HG02759 (cell line): ENCODE measurements around the gene EML2.
"Not testable (repeated sequence)": the region's sequence is repeated elsewhere in the genome, so short reads cannot be mapped to it uniquely, and the experiment has no call there.

Experiments
- ATAC-seq: cut with Tn5 transposase; IDR thresholded peaks from one replicate; pipeline ENCODE4 v1.9.1; 2021; ENCODE audit warnings: mild to moderate bottlenecking, moderate library complexity; ENCODE audit not compliant: unreplicated experiment

EML2 gene, protein sequence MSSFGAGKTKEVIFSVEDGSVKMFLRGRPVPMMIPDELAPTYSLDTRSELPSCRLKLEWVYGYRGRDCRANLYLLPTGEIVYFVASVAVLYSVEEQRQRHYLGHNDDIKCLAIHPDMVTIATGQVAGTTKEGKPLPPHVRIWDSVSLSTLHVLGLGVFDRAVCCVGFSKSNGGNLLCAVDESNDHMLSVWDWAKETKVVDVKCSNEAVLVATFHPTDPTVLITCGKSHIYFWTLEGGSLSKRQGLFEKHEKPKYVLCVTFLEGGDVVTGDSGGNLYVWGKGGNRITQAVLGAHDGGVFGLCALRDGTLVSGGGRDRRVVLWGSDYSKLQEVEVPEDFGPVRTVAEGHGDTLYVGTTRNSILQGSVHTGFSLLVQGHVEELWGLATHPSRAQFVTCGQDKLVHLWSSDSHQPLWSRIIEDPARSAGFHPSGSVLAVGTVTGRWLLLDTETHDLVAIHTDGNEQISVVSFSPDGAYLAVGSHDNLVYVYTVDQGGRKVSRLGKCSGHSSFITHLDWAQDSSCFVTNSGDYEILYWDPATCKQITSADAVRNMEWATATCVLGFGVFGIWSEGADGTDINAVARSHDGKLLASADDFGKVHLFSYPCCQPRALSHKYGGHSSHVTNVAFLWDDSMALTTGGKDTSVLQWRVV

GRCh38 chr19:45638930-45639729, at the start of gene EML2:
EML2 (minus strand) TSS chr19:45639397; CDS start chr19:45639376, 21 bp downstream.
- no peak for ATAC-seq

GRCh38 chr19:45687599-45687998, 48.4 kb upstream of the EML2 start:
- ATAC-seq = no peak

DNA sequence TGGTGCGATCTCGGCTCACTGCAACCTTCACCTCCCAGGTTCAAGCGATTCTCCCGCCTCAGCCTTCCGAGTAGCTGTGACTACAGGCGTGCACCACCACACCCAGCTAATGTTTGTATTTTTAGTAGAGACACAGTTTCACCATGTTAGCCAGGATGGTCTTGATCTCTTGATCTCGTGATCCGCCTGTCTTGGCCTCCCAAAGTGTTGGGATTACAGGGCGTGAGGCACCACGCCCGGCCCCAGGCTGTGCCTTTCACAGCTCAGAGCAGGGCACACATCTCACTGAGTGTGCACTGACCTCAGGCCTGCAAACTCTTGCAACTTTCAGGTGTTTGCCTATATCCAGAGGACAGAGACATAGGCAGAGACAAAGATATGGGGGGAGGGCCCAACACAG, 45.8 kb upstream of the EML2 start:
- not testable (repeated sequence) for ATAC-seq

- no peak for ATAC-seq
These were observed 43.7 kb upstream of the EML2 start for GRCh38 chr19:45682908-45683307.

- no peak for ATAC-seq
These were observed 42.9 kb upstream of the EML2 start for GRCh38 chr19:45682117-45682516.

GRCh38 chr19:45681391-45682015, 42.3 kb upstream of the EML2 start:
- peak; percentile 74 for ATAC-seq

GRCh38 chr19:45677351-45678230, 38.4 kb upstream of the EML2 start:
- ATAC-seq = peak; percentile 50

- peak; percentile 17 for ATAC-seq
These were observed 37.7 kb upstream of the EML2 start for GRCh38 chr19:45676851-45677263.

DNA sequence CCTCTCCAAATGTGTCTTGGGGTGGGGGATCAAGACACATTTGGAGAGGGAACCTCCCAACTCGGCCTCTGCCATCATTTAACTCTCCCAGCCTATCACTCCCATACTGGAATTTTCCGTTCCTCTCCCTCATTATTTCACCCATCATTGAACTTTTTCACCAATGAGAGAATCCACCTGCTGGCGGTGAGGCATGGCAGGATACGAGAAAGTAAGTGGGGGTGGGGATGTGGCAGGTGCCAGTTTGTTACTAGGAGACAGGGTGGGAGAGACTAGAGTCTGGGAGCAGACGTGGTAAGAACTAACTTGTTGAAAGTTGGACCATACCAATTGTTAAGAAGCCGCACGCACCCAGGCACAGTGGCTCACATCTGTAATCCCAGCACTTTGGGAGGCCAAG, 35.7 kb upstream of the EML2 start:
- no peak for ATAC-seq

GRCh38 chr19:45670670-45671453, 31.7 kb upstream of the EML2 start:
- ATAC-seq = peak; percentile 62

DNA sequence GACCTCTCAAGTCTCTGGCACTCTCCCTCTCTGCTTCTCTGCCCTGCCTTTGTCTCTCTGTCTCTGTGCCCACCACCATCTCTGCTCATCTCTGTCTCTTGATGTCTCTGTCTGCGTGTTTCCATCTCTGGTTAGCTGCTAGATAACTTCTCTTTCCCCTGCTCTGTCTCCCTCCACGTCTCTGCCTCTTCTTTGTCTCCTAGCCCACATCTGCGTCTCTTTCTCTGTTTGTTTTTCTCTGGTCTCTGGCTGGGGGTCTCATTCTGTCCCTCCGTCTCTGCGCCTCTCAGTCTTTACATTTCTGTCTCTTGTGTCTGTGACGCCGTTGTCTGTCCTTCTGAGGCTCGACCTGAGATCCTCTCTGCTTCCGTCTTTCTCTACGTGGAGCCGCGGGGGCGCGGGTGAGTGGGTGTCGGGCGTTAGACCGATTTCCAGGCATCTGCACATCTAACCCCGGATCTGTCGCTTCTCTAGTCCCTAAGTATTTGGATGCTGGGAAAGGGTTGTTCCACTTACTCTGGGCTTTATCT, 29.2 kb upstream of the EML2 start:
- no peak for ATAC-seq

GRCh38 chr19:45667620-45668341, 28.6 kb upstream of the EML2 start, which contains the start of gene GIPR:
GIPR (plus strand) TSS chr19:45668221; CDS start chr19:45669521, 1,300 bp downstream.
- no peak for ATAC-seq

- ATAC-seq = no peak
These were observed 25.4 kb upstream of the EML2 start for GRCh38 chr19:45664575-45664974.

DNA sequence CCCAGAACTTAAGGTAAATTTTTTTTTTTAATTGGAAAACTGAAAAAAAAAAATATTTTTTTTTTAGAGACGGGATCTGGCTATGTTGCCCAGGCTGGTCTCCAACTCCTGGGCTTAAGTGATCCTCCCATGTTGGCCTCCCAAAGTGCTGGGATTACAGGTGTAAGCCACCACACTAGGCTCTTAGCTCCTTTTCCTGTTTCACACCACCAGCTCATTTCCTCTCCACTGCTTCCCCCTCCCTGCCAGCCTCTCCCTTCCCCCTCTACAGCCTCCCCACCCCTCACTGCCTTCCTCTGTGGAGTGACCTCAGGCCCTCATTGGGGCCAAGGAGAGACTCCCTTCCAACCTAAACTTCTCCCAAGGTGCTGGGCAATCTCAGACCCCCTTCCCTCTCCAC, 24.6 kb upstream of the EML2 start:
- ATAC-seq = no peak

DNA sequence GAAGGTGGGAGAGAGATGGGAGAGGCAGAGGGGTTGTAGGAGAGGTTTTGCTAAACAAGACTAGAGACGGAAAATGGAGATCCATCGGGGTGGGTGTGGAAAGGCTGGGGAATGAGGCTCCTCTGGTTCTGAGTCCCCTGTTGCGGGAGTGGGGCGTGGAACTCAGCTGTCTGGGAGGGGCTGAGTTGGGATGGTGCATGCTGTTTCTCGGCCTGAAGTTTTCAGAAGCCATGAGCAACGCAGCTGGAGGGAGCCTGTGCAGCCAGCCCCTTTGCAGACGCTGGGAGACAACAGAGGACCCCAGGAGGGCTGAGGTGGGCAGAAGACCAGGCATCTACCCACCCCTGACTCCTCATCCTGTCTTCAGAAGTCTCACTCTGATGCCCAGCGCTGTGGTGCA, 21.4 kb upstream of the EML2 start:
- no peak for ATAC-seq

GRCh38 chr19:45659096-45659729, 20.0 kb upstream of the EML2 start:
- ATAC-seq = no peak

GRCh38 chr19:45657520-45658167, 18.4 kb upstream of the EML2 start:
- ATAC-seq = no peak
